Occipital lobe (tissue), 2 donors: Measurements from ENCODE around the gene CD52. TPM values are rescaled to one million over a fixed set of nuclear protein-coding genes. Genes with fewer than 3 reads are reported as not detected.
"Not testable (repeated sequence)": the region's sequence is repeated elsewhere in the genome, so short reads cannot be mapped to it uniquely, and the experiment has no call there.

Source experiments
- DNase-seq: peaks from one replicate; lab custom pipeline; 2025; lab: John Stamatoyannopoulos, UW
- total RNA-seq: library from RNA; depleted of rRNA; stranded (reverse); fragments of >200 nt; gene quantifications from one replicate; pipeline ENCODE4 v1.2.3, GENCODE V29; 2014

The CD52 gene
- total RNA-seq, 1 donor from 2014 or later = 1.1 TPM

- no peak for DNase-seq
Measured at GRCh38 chr1:26297791-26298124, 20.0 kb upstream of the CD52 start.

GRCh38 chr1:26300578-26301275 is 17.0 kb upstream of the CD52 start:
- no peak for DNase-seq

GRCh38 chr1:26302733-26303405 is 14.9 kb upstream of the CD52 start:
- no peak for DNase-seq

GRCh38 chr1:26305667-26306289 is 12.0 kb upstream of the CD52 start:
- DNase-seq = no peak

- DNase-seq = peak; percentile 89
Measured at GRCh38 chr1:26306290-26307229, 11.2 kb upstream of the CD52 start, which contains the start of gene UBXN11. Gene UBXN11, minus strand, starts transcription at chr1:26306636. Its CDS starts 3,753 bp downstream, at chr1:26302883.

- DNase-seq = no peak
Measured at GRCh38 chr1:26307363-26307781, 10.4 kb upstream of the CD52 start.

- DNase-seq = not testable (repeated sequence)
Measured at GRCh38 chr1:26307966-26308899, 9.5 kb upstream of the CD52 start.

GRCh38 chr1:26314501-26314900 is 3.3 kb upstream of the CD52 start:
- no peak for DNase-seq

- no peak for DNase-seq
Measured at GRCh38 chr1:26315874-26316850, 1.6 kb upstream of the CD52 start.

GRCh38 chr1:26317146-26317545 is 612 bp upstream of the CD52 start:
- no peak for DNase-seq

GRCh38 chr1:26318338-26319064 is 743 bp downstream of the CD52 start:
- DNase-seq = no peak

- no peak for DNase-seq
Measured at GRCh38 chr1:26320896-26321295, 3.1 kb downstream of the CD52 start.

- DNase-seq = peak; percentile 89
Measured at GRCh38 chr1:26321315-26322041, 3.7 kb downstream of the CD52 start.

GRCh38 chr1:26322042-26322331 is 4.2 kb downstream of the CD52 start:
- DNase-seq = no peak

- no peak for DNase-seq
Measured at GRCh38 chr1:26323382-26323781, 5.6 kb downstream of the CD52 start.

- DNase-seq = no peak
Measured at GRCh38 chr1:26324550-26324949, 6.8 kb downstream of the CD52 start.

- DNase-seq = no peak
Measured at GRCh38 chr1:26327956-26328362, 10.2 kb downstream of the CD52 start.

- DNase-seq = no peak
Measured at GRCh38 chr1:26328597-26328996, 10.8 kb downstream of the CD52 start.
